Measurements from ENCODE around the gene GPN2.

GRCh38 chr1:26855636-26856035, 34.4 kb downstream of the GPN2 start:
- TF ChIP-seq NFRKB (IDR thresholded peaks at IDR 0.05) = no peak
- TF ChIP-seq FOXM1 (IDR thresholded peaks at IDR 0.05; ENCODE audit: borderline replicate concordance) = no peak
- no peak for TF ChIP-seq FOXA1 (IDR thresholded peaks at IDR 0.05)
- no peak for TF ChIP-seq BHLHE40 (IDR thresholded peaks at IDR 0.05; ENCODE audit: borderline replicate concordance)
- no peak for TF ChIP-seq ARNT (IDR thresholded peaks at IDR 0.05)
- TF ChIP-seq SUZ12 (IDR thresholded peaks at IDR 0.05) = no peak
- no peak for TF ChIP-seq CTBP1 (IDR thresholded peaks at IDR 0.05; ENCODE audit: borderline replicate concordance)
- TF ChIP-seq FOXK2 (IDR thresholded peaks at IDR 0.05) = no peak
- TF ChIP-seq HDGF (IDR thresholded peaks at IDR 0.05; ENCODE audit: borderline replicate concordance) = no peak
- TF ChIP-seq, protein P1, sequence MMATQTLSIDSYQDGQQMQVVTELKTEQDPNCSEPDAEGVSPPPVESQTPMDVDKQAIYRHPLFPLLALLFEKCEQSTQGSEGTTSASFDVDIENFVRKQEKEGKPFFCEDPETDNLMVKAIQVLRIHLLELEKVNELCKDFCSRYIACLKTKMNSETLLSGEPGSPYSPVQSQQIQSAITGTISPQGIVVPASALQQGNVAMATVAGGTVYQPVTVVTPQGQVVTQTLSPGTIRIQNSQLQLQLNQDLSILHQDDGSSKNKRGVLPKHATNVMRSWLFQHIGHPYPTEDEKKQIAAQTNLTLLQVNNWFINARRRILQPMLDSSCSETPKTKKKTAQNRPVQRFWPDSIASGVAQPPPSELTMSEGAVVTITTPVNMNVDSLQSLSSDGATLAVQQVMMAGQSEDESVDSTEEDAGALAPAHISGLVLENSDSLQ (IDR thresholded peaks at IDR 0.05) = no peak
- TF ChIP-seq LEF1 (IDR thresholded peaks at IDR 0.05; ENCODE audit: borderline replicate concordance) = no peak
- no peak for TF ChIP-seq SP1 (IDR thresholded peaks at IDR 0.05)
- no peak for TF ChIP-seq TARDBP (IDR thresholded peaks at IDR 0.05)

Data from HEK293T (cell line).